ENCODE measurements around the gene P4HB.

DNA sequence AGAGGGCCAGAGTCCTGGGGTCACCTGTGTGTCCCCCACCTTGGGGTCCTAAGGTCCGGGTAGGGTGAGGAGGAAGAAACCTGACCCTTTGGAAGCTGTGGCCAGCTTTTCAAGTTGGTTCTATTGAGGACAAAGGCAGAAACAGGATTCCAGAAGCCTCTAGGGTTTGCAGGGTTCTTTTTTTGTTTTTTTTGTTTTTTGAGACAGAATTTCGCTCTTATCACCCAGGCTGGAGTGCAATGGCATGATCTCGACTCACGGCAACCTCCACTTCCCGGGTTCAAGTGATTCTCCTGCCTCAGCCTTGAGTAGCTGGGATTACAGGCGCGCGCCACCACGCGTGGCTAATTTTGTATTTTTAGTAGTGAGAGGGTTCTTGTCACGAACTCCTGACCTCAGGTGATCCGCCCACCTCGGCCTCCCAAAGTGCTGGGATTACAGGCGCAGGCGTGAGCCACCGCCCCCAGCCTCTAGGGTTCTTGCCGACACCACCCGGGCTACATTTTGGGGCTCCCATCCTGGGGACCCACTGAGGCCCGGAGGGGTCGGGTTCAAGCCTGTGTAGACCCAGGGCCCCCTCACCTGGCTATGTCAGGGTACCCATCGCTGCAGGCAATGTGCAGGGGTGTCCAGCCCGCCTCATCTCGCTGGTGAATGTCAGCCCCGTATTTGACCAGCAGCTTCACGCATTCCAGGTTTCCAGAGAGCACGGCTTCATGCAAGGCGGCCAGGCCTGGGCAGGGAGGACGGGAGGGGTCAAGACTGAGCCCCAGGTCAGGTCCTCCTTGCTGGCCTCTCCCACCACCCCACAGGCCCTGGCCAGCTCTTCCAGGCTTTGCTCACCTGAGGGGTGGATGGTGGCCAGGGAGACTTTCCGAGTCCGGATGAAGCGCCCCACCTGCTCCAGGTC is 26.2 kb downstream of the P4HB start:
- TF ChIP-seq, protein P1, sequence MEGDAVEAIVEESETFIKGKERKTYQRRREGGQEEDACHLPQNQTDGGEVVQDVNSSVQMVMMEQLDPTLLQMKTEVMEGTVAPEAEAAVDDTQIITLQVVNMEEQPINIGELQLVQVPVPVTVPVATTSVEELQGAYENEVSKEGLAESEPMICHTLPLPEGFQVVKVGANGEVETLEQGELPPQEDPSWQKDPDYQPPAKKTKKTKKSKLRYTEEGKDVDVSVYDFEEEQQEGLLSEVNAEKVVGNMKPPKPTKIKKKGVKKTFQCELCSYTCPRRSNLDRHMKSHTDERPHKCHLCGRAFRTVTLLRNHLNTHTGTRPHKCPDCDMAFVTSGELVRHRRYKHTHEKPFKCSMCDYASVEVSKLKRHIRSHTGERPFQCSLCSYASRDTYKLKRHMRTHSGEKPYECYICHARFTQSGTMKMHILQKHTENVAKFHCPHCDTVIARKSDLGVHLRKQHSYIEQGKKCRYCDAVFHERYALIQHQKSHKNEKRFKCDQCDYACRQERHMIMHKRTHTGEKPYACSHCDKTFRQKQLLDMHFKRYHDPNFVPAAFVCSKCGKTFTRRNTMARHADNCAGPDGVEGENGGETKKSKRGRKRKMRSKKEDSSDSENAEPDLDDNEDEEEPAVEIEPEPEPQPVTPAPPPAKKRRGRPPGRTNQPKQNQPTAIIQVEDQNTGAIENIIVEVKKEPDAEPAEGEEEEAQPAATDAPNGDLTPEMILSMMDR (IDR thresholded peaks at IDR 0.05; ENCODE audit: poor library complexity, severe bottlenecking) = no peak
- TF ChIP-seq TAF1 (IDR thresholded peaks at IDR 0.05; ENCODE audit: low read depth) = no peak
